ENCODE results near the gene MECP2.

GRCh38 chrX:154024271-154024670 lies 73.2 kb downstream of the MECP2 start:
- TF ChIP-seq CTCF (conservative IDR thresholded peaks at IDR 0.05; ENCODE audit: low read length) (no peak), EZH2phosphoT487 (IDR thresholded peaks at IDR 0.05; ENCODE audit: borderline replicate concordance, low read depth, low read length) (no peak)
